Stimulated activated CD4-positive, alpha-beta T cell treated with anti-CD3 and anti-CD28 coated beads, Interleukin-2, amount 100 ng/mL, for 4 hours (primary cell): ENCODE results near the gene RPUSD4.

Experiments
- DNase-seq: peaks from one replicate; pipeline ENCODE4 v3.0.0-alpha.2; 2020; ENCODE audit warnings: low read depth

Gene RPUSD4

DNA sequence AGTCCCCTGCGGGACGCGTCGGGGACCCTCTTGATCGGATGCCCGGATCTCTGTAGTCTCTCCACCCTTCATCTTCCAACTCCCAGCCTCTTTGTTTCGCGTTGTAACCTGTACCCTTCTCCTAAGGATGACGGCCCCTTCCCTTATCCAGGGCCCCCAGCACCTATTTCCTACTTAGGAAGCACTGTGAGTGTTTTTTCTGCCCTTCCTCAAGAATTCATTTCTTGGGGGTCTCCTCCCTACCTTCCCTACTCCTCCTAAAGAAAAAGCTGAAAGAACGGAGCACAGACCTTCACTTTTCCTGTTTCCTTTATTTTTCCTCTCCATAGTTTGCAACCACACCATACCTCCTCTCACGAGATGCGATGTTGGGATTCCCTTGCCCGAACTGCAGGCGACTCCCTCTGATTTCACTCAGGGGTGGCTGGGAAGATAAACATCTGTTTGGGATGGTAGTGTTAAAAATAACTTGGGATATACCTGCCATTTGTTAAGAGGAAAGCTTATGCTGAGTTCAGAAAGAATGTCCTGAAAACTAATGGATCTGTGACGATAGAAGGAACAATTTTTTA is 725 bp upstream of the RPUSD4 start:
- no peak for DNase-seq

DNA sequence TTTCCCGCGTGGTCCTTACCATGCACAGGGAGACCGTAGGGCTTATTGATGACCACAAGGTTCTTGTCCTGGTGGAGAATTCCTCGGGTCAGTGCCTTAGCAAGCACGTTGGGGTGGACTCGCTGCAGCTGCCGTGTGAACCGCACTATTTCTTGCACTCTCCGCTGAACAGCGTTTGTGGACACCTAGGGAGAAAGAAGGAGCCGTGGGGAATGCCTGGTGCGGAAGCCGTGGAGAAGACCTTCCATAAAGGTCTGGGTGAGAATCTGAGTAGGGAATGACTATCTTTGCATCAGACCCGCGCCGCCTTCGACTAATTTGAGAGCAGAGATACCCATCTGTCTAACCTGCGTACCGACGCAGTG is 597 bp downstream of the RPUSD4 start:
- DNase-seq, result no peak

DNA sequence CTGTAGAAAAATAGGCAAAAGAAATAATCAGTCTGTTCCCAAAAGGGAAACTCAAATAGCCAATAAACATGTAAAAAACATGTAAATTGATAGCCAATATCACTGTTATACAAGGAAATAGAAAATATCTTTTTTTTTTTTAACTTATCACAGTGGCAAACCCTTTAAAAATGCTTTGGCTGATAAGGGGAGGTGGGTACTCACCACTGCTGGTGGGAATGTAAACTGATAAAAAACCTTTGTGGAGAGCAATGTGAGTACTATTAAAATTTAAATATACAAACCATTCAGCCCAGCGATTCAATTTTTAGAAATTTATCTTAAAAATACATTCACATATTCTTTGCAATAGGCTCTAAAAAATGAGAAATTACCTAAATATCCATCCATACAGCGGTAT is 3.6 kb downstream of the RPUSD4 start:
- no peak for DNase-seq

DNA sequence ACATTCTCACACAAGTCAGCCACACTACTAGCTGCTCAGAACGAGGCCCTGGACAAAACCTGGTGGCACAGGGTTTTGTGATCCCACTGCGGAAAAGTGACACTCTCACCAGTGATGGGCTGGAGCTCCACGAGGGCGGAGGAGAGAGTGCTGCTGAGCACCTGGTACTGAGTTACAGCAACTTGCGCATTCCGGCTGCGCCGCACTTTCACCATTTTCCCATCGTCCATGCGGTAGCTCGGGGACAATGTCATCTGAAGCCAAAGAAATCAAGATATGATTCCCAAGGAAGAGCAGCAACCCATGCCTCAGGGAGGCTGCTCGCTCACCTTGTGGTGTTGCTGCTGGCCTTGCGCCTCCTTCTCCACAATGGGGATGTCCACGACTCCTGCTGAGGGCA is 6.1 kb downstream of the RPUSD4 start:
- no peak for DNase-seq

DNA sequence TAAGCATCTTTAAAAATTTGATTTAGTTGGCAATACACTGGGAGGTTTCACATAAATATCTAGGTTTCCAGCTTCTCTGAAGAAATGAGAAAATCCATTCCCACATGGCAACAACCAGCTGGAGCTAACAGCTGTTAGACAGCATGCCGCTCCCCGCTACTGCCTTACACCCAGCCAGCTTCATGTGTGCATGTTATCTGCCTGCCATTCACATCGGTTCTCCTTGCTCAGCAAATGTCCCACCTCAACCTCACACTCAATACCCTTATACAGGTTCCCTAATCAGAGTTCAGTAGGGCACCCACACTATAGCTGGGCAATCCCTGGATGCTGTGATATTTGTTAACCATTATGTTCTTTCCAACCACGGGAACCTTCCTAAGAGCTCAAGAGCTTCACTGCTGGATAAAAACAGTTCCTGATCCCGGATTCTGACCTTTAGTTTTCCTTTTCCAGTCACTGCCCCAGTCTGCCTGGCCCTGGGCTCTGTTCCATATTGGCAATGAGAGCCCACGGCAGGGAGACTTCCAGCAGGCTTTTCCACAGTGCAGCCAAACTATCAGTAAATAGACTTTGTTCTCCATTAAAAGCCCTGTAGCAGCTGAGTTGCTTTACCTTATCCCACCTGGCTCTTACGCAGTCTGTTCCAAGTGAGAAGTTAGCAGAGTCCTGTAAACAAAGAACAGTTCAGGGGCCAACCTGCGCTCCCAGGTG is 8.6 kb downstream of the RPUSD4 start:
- DNase-seq, result no peak

DNA sequence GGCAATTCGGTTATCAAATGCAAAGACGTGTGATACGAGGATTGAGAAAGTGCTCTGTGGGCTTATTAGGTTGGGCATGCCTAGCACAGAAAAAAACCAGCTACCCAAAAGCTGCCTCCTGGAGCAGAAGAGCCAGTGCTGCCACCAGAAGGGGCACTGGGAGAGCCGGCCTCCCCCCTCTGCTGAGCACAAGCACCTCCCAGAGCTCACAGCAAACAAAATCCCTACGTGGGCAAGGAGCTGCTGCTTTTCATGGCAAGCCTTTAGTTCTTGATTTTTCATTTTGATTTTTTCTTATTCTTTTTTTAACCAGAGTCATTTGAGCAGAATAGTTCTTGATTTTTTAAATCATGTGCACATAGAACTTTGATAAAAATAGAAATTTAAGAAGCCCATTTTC is 12.8 kb downstream of the RPUSD4 start:
- DNase-seq, result no peak

DNA sequence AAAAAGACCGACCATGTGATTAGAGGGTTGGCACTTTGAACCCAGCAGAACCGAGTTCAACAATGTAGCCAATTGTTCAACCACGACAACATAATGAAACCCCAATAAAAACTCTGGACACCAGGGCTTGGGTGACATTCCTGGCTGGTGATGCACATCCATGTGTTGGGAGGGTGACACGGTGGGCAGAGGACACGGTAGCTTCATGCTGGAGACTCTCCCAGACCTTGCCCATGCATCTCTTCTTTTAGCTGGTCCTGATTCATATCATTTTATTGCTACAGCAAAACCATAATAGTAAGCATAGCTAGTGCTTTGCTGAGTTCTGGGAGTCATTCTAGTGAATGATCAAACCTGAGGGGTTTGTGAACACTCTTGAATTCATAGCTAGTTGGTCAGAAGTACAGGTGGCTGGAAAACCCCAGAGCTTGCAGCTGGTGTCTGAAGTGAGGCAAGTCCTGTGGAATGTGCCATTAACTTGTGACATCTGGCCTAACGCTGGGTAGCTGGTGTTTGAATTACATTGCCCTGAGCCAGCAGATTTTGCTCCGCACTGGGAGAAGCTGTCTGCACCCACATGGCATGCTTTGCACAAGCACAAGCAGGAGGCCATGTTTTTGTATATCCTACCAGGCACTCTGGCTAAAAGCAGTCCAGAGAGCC is 14.0 kb downstream of the RPUSD4 start:
- DNase-seq, result no peak

DNA sequence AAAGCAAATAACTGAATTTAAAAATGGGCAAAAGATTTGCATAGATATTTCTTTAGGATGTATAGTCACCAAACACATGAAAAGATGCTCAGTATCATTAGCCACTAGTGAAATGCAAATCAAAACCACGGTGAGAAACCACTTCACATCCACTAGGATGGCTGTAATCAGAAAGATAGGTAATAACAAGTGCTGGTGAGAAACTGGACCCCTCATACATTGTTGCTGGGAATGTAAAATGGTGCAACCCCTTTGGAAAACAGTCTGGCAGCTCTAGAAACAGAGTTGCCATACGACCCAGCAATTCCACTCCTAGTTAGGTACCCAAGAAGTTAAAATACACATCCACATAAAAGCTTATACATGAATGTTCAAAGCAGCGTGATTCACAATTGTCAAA is 16.3 kb downstream of the RPUSD4 start:
- no peak for DNase-seq

DNA sequence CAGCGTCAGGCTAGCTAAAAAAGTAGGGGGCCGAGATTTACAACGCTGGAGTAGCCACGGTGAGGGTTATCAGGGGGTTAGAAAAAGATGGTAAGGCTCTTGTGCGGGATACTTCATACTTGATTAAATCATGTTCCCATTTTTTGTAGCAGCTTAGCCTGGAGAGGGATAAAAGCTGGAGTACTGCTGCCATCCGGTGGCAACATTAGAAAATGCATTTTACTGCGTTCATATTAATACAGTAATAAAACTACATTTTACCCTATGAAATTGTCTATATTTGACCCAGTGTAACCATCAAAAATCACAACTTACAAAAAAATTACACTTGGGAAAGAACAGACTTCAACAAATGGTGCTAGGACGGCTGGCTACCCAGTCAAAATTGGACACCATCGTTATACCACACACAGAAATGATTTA is 17.3 kb downstream of the RPUSD4 start:
- no peak for DNase-seq

DNA sequence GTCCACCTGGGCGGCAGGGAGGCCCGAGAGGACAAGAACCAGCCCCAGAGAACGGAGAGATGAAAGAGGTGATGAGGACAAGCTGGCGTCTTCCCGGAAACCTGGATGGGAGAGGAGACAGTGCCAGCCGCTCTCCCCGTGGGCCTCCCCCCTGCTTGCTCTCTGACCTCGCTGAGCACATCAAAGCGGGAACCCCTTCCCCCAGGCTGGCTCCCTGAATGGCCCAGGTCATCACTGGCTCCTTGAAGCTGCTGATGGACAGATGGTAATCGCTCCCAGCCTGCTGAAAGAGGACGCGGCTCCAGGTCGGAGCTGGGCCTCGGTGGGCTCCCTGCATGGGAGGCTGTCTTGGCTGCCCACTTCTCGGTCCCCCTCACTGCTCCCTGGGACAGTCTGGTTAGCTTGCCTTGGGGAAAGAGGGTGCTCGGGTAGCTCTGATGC is 18.4 kb downstream of the RPUSD4 start:
- DNase-seq, result no peak

DNA sequence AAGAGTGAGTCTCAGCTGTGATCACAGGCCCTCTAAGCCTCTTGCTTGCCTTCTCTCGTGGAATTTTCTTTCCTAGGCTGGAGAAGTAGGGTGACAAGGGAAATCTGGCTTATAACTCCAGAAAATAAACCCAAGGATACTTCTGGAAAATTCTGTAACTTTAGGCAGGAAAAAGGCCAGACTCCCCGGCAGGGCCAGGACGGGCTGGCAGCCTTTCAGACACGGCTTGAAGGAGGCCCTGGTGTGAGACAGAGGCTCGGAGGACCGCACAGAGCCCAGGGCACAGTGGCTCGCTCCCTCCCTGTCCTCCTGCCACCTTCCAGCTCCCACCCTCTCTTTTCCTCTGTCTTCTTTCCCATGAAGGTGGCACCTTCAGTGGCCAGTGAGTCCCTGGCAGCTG is 19.1 kb downstream of the RPUSD4 start:
- no peak for DNase-seq

DNA sequence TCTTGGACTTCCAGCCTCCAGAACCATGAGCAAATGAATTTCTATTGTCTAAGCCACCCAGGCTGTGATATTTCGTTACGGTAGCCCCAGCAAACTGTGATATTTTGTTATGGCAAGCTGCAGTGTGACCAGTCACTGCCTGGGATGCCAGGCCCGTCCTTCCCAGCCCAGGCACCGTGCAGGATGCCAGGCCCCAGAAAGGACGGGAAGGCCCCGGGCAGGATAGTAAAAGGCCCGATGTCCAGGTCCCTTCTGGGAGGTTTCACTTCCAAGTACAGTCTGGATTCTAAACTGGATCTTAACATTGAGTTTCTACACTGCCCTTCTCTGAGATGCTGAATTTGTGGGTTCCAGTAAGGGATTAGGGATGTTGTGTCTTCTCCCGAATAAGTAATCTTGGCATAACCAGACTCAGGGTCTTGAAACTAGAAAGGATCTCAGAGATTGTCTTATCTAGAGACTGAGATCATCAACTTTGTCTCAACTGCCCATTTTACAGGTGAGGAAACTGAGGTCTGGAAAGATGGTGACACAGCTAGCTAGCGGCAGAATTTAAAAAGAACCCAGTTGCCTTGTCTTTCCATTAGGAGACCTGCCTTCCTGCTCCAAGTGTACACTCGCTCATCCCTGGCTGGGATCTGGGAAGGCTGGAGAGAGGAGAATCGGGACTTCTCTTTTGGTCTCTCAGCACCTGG is 19.9 kb downstream of the RPUSD4 start:
- DNase-seq, result no peak

DNA sequence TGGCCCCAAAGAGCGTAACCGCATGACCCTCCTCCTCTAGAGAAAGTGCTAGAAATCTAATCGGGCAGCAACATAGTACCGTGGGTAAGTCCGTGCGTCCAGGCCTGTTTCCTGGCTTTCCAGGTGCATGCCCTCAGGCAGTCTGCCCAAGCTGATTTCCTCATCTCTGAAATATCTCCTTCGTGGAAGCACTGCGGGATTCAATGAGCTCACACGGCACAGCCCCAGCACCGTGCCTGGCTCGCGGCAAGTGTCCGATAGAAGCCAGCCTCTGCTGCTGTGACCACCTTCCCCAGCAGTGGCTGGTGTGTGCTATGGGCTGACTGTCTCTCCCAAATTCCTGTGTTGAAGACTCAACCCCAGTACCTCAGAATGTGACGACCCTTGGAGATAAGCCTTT is 20.7 kb downstream of the RPUSD4 start:
- no peak for DNase-seq

DNA sequence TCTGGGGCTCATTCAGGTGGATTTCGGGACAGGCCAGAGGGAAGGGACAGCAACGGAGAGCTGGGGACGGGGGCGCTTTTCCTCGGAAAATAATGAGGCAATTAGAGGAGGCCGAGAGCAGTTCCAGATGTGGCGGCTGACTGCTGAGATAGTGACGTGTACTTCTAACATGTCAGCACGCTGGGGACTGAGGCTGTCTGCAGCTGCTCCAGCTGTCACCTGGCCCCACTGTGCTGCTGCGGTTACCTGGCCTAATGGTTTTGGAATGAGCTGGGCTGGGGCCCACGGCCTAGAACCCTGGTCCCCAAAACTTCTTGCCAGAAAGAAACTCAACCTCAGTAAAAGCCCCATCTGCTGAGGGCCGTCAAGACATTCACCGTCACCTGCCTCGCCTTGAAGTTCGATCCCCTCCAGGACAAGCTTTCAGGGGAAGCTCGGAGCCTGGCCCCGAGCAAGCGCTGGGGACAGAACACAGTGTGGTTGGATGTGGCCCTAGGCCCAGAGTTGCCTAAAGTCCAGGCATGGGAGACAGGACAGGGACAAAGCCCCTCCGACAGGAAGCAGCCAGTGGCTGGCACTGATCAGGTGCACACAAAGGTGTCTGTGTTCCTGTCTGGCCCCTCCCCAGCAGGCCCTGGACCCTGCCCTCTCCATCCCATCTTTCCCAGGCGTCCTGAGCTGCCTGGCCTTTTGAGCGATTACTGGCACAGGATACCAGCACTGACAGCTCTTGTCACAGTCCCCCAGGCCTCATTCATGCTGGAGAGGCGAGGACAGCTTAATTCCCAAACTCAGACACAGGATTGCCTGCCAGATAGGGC is 22.1 kb downstream of the RPUSD4 start:
- DNase-seq, result no peak

DNA sequence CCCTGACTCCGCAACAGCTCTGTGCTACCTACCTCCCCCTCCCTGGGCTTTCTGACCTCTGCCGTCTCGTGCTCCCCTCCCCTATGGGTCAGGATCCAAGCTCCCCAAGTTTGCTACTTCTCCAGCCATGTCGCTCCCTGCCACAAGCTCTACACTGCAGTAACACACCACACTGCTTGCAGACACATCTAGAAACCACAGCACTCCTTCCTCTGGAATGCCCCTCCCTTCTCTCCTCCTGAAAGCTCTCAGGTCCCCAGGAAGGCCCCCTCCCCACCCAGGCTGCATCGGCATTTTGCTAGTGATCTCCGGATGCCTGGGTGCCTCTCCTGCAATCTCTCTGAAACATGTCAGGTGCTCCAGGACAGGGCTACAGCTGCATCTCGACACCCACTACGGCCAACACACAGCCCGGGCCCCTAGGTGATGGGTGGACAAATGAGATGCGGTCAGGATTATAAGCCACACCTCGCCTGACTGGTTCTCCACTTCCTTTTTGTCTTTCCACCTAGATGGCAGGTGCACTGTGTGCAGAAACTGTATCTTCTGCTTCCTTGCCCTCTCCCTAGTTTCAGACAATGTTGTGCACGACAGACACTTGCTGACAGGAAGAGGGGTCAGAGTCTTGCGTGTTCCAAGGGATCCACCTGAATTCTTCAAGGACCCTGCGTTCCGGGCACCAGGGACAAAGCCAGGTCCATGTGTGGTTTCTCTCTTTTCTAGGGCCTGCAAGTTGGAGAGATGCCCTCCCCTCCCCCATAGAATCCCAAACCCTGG is 22.9 kb downstream of the RPUSD4 start:
- no peak for DNase-seq

DNA sequence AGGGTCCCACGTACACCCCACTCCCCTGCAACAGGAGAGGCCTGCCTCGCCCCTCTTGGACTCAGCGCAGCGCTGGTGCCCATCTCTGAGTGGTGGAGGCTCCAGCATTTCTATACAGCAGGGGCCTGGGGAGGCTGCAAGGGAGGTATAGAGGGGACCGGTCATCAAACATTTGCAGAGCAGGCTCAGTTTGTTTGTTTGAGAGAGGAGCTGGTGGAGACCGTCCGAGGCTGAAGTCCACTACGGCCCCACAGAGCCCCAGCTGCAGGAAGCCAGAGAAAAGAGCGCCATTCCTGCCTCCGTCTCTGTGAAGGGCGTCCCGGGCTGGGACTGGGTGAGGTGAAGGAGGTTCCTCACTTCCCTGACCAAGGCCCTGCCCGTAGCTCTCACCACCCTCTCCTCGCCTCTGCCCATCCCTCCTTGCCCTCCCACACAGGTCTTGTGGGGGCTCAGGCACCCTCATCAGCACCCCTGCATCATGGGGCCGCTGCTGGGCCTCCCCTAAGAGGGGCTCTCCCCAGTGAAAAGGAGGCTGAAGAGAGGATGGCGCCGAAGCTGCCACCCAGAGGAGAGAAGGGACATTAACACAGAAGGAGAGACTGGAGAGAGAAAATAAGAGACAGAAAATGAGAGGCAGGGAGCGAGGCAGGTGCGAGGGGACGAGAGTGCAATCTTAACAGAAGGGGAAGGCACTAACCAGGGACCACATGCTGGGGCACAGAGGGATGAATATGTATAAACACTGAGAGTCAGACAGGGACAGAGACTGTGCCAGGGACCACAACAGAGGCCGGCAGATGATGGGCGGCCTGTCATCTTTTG is 24.5 kb downstream of the RPUSD4 start:
- no peak for DNase-seq

DNA sequence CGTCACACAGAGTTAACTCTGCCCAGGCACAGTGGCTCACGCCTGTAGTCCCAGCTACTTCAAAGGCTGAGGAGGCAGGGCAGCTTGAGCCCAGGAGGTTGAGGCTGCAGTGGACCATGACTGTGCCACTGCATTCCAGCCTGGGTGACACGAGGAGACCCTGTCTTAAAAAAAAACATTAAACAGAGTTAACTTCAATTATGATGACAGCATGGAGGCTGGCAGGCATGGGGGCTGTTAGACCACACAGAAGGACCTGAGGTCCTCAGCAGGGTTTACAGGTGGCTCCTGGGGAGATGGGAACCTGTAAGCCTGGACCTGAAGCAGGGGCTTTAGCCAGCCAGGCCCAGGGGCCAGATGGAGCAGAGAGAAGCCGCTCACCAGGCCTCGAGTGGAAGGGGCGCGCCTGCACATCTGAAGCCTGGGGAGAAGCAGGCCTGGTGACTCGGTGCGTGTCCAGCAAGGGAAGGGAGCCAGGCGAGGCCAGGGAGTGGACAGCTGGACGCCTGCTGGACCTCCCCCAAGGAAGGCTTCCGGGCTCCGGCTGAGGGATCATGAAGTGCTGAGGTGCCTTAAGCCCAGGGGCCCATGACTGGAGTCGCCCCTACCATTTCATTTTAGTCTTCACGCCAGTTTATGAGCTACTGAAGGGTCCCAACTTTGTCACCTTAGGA is 25.3 kb downstream of the RPUSD4 start:
- no peak for DNase-seq

DNA sequence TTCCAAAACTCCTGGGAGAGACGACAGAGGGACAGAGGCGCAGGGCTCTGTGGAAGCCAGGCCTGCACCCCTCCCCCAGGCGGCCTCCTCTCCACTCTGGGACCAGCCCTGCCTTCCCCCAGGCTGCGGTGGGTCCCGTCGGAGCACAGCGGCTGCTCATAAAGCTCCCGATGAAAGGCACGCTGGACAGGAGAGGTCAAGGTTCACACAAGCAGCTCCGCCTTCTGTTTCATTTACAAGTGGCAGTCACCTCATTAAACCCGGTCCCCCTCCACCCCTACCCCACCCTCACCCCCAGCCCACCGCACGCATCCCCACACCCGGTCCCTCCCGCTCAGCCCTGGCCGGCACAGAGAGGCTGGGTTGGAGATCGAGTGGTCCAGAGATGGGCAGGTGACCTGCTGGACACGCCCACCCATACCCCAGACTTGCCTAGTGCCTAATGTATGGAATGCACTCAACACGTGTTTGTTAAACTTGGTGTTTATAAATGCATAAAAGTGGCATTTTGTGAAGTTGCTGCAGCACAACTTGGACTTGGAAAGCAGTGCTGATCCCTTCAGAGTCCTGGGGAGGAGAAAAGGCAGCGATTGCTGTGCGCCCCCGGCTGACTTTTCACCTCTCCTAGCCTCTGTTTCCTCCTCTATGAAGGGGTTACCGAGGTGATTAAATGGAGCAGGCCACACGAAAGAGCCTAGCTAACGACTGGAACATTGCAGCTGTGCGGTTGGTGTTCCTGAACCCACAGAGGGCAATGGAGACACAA is 26.0 kb downstream of the RPUSD4 start:
- no peak for DNase-seq

DNA sequence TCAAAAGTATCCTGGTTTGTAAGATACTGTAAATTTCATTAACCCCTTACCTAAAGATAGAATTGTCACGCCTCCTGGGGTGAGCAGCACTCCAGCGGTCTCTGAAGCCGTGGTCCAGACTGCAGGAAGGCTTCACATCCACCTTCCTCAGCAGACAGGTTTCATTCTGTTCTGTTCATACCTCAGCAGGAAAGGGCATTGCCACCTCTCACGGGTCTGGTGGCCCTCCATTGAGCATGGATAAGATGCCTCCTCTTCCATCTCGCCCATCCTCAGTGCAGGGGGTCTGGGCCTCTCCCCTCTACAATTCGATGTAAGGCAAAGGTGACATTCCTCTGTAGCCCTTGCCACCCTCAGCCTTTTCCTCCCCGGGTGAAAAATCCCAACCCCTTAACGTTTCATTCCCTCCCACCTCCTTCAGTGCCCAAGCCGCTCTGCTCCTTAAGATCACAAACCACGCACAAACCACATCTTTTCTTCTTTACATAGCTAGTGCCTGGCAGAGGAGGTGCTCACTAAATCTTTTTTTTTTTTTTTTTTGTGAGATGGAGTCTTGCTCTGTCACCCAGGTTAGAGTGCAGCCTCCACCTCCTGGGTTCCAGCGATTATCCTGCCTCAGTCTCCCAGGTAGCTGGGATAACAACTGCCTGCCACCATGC is 28.5 kb downstream of the RPUSD4 start:
- no peak for DNase-seq
